Esophagus muscularis mucosa (tissue), 4 donors: ENCODE results near the gene POC1A.

Source experiments
- CTCF ChIP-seq, 3 experiments: fragments of 200-600 bp in 2 of 3; fragments of 450-650 bp in 1 of 3; sonication (generic) in 2 of 3; IDR thresholded peaks; one replicate each; pipeline ENCODE4 v1.5.1; 2017 to 2019; ENCODE audit warnings: antibody characterized with exemption in 3 of 3, mild to moderate bottlenecking in 2 of 3, moderate library complexity in 1 of 3
- EP300 ChIP-seq: sonication (generic); formaldehyde crosslinking; IDR thresholded peaks from one replicate; pipeline ENCODE4 v1.6.1; 2017; ENCODE audit warnings: antibody characterized with exemption
- POLR2A ChIP-seq: fragments of 450-650 bp; IDR thresholded peaks from one replicate; pipeline ENCODE4 v1.6.1; 2017; ENCODE audit warnings: antibody characterized with exemption, moderate library complexity, mild to moderate bottlenecking, low read depth
- POLR2AphosphoS5 ChIP-seq, 2 donors: sonication (generic); formaldehyde crosslinking; IDR thresholded peaks; one replicate each; pipeline ENCODE4 v1.6.1; 2017; ENCODE audit warnings: antibody characterized with exemption in 2 of 2

GRCh38 chr3:52072020-52072419 lies 82.2 kb downstream of the POC1A start:
- TF ChIP-seq CTCF (IDR thresholded peaks at IDR 0.05) (no peak), POLR2A (no peak), EP300 (no peak), POLR2AphosphoS5 (IDR thresholded peaks at IDR 0.05) (no peak)
